Subcutaneous adipose tissue (tissue), 4 donors: ENCODE data around the gene GATA5. TPM values are rescaled to one million over a fixed set of nuclear protein-coding genes. Genes with fewer than 3 reads are reported as not detected.

ENCODE experiments used
- total RNA-seq, 4 donors: library from RNA; depleted of rRNA; stranded (reverse); fragments of >200 nt; gene quantifications; one replicate each; pipeline ENCODE4 v1.1.0, GENCODE V29; 2016

The GATA5 gene
- total RNA-seq, 4 donors from 2014 or later = not detected

Other genes with a start within 250 kb of the GATA5 start
- gene OSBPL2, start 237.5 kb downstream of the GATA5 start, total RNA-seq = 10 to 100 TPM; 25.3 to 43.1 (median 27.6) TPM
- gene ADRM1, start 173.0 kb downstream of the GATA5 start, total RNA-seq = 100 to 1,000 TPM in 2 of 4 donors, 10 to 100 TPM in 2; 78.5 to 141 (median 101) TPM
- gene LAMA5, start 108.7 kb downstream of the GATA5 start, total RNA-seq = 100 to 1,000 TPM in 1 of 4 donors, 10 to 100 TPM in 3; 14.1 to 131 (median 34.5) TPM
- 1,000 to 10,000 TPM; 1,888 to 3,001 (median 2,521) TPM for gene RPS21, start 88.9 kb downstream of the GATA5 start, total RNA-seq
- 1 to 10 TPM; 1.1 to 2.4 (median 1.7) TPM for gene CABLES2, start 68.7 kb downstream of the GATA5 start, total RNA-seq
- not detected for gene RBBP8NL, start 48.5 kb downstream of the GATA5 start, total RNA-seq
- 10 to 100 TPM in 3 of 4 donors, 1 to 10 TPM in 1; 9.0 to 38.5 (median 28.3) TPM for gene SLCO4A1, start 166.5 kb upstream of the GATA5 start, total RNA-seq
- gene NTSR1, start 232.8 kb upstream of the GATA5 start, total RNA-seq = under 1 TPM in 1 of 4 donors, not detected in 3; 0.16 TPM